Measurements from ENCODE around the gene MRPS12. TPM values are rescaled to one million over a fixed set of nuclear protein-coding genes. Genes with fewer than 3 reads are reported as not detected.

Gene MRPS12
- total and polyA plus RNA-seq, 2 of the 4 experiments (the other 2 are of a cell fraction): 26.7 to 75.4 TPM

DNA sequence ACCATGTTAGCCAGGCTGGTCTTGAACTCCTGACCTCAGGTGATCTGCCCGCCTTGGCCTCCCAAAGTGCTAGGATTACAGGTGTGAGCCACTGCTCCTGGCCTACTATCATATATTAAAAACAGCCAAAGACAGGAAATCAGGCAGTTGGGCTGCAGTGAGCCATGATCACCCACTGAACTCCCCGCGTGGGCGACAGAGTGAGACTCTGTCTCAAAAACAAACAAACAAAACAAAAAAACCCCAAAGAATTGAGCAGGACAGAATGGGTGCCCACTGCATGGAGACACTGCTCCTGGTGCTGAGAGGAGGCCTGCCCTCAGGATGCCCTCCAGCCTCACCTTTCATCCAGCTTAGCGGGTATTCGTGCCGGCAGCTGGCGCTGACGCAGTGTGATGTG is 47.5 kb upstream of the MRPS12 start:
- Histone ChIP-seq H3K4me3 (ENCODE audit: insufficient read depth, low read depth, low read length) (no peak overlapping the region), H2BK15ac (ENCODE audit: low read depth, low read length) (no peak overlapping the region), H3K23ac (ENCODE audit: low read depth, low read length) (no peak overlapping the region), H2AFZ (replicated peaks; ENCODE audit: low read length, poor library complexity) (no peak overlapping the region), H2AK5ac (ENCODE audit: low read depth, low read length) (no peak overlapping the region), H3K4me2 (ENCODE audit: low read depth, low read length) (no peak overlapping the region), H3K9ac (ENCODE audit: low read depth, low read length) (no peak overlapping the region), H3K36me3 (ENCODE audit: control insufficient read depth, insufficient read depth, low read length) (peaks cover 16% of the 10 kb centered on the region), H3K4ac (ENCODE audit: low read depth, low read length) (no peak overlapping the region), H4K5ac (ENCODE audit: low read depth, low read length) (no peak overlapping the region), H3K79me1 (ENCODE audit: low read depth in 1 of 2, low read length in 2 of 2) (no peaks in the 10 kb centered on the region), H3K9me3 (ENCODE audit: control insufficient read depth, insufficient read depth, low read length) (no peaks in the 10 kb centered on the region), H3K14ac (replicated peaks; ENCODE audit: low read depth, low read length) (no peak overlapping the region), H4K91ac (ENCODE audit: insufficient read depth, low read depth, low read length) (no peak overlapping the region), H2BK5ac (ENCODE audit: low read depth, low read length, poor library complexity, severe bottlenecking) (no peak overlapping the region), H4K20me1 (ENCODE audit: insufficient read depth, low read length) (no peaks in the 10 kb centered on the region; the same call in 1 of the 2 replicates), H2BK120ac (ENCODE audit: low read depth, low read length) (no peak overlapping the region), H2AK9ac (replicated peaks; ENCODE audit: low read depth, low read length, poor library complexity) (no peak overlapping the region), H3K4me1 (ENCODE audit: control insufficient read depth, insufficient read depth, low read length) (no peaks in the 10 kb centered on the region), H3K9me1 (ENCODE audit: insufficient read depth, low read length) (no peaks in the 10 kb centered on the region), H3K18ac (ENCODE audit: low read depth, low read length) (no peak overlapping the region), H3K27ac (ENCODE audit: insufficient read depth, low read length) (no peak overlapping the region), H3K27me3 (ENCODE audit: control insufficient read depth, insufficient read depth, low read length) (no peaks in the 10 kb centered on the region), H3K56ac (ENCODE audit: extremely low read depth, insufficient read depth, low read length) (no peak overlapping the region), H4K8ac (ENCODE audit: low read depth in 2 of 2, low read length in 2 of 2) (no peak overlapping the region), H2BK20ac (ENCODE audit: low read depth, low read length) (no peak overlapping the region)
- CTCF ChIA-PET: no interaction called here
- no CpG with 5 or more reads among the region's 9 CpGs for WGBS, 2 experiments (ENCODE audit: extremely low coverage in 2 of 2, insufficient read length in 1 of 2)
- no TSS peak for BruUV-seq (replicated peaks)
- dilution Hi-C loops (cut with HindIII; ENCODE audit: low sequenced_read_pairs, unreplicated experiment): no loop called here
- in situ Hi-C loops (cut with MboI; ENCODE audit: low sequenced_read_pairs): no loop called here
- DNase-seq (no peak), ATAC-seq (ENCODE audit: low read depth) (no peak)
- POLR2A ChIA-PET (ENCODE audit: unreplicated experiment): no interaction called here
- no peak for TF ChIP-seq RFX5 (IDR thresholded peaks at IDR 0.05; ENCODE audit: low read depth, low read length)
- no peak for TF ChIP-seq MAZ (IDR thresholded peaks at IDR 0.05; ENCODE audit: borderline replicate concordance, low read depth, low read length)
- TF ChIP-seq, protein P1, sequence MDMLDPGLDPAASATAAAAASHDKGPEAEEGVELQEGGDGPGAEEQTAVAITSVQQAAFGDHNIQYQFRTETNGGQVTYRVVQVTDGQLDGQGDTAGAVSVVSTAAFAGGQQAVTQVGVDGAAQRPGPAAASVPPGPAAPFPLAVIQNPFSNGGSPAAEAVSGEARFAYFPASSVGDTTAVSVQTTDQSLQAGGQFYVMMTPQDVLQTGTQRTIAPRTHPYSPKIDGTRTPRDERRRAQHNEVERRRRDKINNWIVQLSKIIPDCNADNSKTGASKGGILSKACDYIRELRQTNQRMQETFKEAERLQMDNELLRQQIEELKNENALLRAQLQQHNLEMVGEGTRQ (IDR thresholded peaks at IDR 0.05; ENCODE audit: low read depth, low read length): no peak
- no peak for TF ChIP-seq RCOR1 (IDR thresholded peaks at IDR 0.05; ENCODE audit: insufficient replicate concordance, low read length)
- TF ChIP-seq NFE2L2 (IDR thresholded peaks at IDR 0.05; ENCODE audit: low read depth, low read length): no peak
- no peak for TF ChIP-seq CEBPB (IDR thresholded peaks at IDR 0.05; ENCODE audit: low read depth, low read length)
- TF ChIP-seq, protein P2, sequence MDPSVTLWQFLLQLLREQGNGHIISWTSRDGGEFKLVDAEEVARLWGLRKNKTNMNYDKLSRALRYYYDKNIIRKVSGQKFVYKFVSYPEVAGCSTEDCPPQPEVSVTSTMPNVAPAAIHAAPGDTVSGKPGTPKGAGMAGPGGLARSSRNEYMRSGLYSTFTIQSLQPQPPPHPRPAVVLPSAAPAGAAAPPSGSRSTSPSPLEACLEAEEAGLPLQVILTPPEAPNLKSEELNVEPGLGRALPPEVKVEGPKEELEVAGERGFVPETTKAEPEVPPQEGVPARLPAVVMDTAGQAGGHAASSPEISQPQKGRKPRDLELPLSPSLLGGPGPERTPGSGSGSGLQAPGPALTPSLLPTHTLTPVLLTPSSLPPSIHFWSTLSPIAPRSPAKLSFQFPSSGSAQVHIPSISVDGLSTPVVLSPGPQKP (IDR thresholded peaks at IDR 0.05; ENCODE audit: borderline replicate concordance, low read depth, low read length): no peak
- TF ChIP-seq RAD21 (IDR thresholded peaks at IDR 0.05; ENCODE audit: low read length): no peak
- no peak for TF ChIP-seq MAFK (IDR thresholded peaks at IDR 0.05; ENCODE audit: low read depth, low read length)
- no peak for TF ChIP-seq CHD1 (IDR thresholded peaks at IDR 0.05; ENCODE audit: low read depth, low read length)
- TF ChIP-seq FOS (IDR thresholded peaks at IDR 0.05; ENCODE audit: low read depth, low read length): no peak
- TF ChIP-seq POLR2A (IDR thresholded peaks at IDR 0.05; ENCODE audit: low read depth, low read length): no peak
- TF ChIP-seq BHLHE40 (IDR thresholded peaks at IDR 0.05; ENCODE audit: low read depth, low read length): no peak
- intact Hi-C loops (cut with micrococcal nuclease): no loop called here
